AG09319 (cell line): ENCODE data around the gene RCN2.

Experiments used
- DNase-seq: peaks from one replicate; pipeline ENCODE4 v3.0.0-alpha.2; 2010; ENCODE audit warnings: low read depth; ENCODE audit errors: extremely low read depth
- CTCF ChIP-seq: IDR thresholded peaks from 2 replicates; pipeline ENCODE4 v1.5.1; 2011; ENCODE audit warnings: low read depth, mild to moderate bottlenecking, inconsistent platforms, low read length, moderate library complexity

The RCN2 gene

GRCh38 chr15:76968306-76968705 lies 36.8 kb downstream of the RCN2 start:
- no peak for TF ChIP-seq CTCF
- DNase-seq = no peak

GRCh38 chr15:76972389-76973361 lies 41.1 kb downstream of the RCN2 start:
- TF ChIP-seq CTCF = no peak
- no peak for DNase-seq

- TF ChIP-seq CTCF = peak; percentile 35
- no peak for DNase-seq
These were observed 41.8 kb downstream of the RCN2 start for GRCh38 chr15:76973362-76973743.

GRCh38 chr15:76973906-76974305 lies 42.4 kb downstream of the RCN2 start:
- no peak for TF ChIP-seq CTCF
- no peak for DNase-seq

- no peak for TF ChIP-seq CTCF
- no peak for DNase-seq
These were observed 43.0 kb downstream of the RCN2 start for GRCh38 chr15:76974456-76975036.

- TF ChIP-seq CTCF = no peak
These were observed 44.6 kb downstream of the RCN2 start for GRCh38 chr15:76976141-76976540.

GRCh38 chr15:76976572-76977270 lies 45.2 kb downstream of the RCN2 start:
- no peak for TF ChIP-seq CTCF
- no peak for DNase-seq

More at GRCh38 chr15:76976141-76976540, 44.6 kb downstream of the RCN2 start:
- no peak for DNase-seq
